Measurements from ENCODE around the gene MUC6.

The MUC6 gene

DNA sequence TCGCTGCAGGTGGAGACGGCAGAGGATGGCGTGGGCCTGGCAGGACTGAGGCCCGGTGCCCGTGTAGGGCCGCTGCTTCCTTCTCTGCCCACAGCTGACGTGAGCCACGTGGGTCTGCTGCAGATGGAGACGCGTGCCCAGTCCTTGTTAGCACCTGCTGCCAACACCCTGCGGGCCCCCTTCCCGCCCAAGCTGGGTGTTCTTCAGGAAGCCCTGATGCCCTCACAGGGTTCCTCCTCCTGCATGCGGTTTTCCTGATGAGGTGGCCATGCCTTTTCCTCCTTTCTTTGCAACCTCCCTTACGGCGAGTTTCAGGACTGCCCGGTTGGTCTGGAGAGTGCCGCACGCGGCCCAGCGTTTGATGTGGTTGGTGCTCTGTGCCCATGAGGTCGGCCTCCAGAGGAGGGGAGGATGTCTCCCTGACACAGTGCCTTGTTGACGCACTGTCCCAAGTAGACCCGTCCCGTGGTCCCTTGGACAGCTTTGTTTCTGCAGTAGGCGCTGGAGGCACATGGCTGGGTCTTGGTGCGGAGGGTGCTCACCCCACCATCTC lies 66.1 kb downstream of the MUC6 start (continued):
- TF ChIP-seq, protein P1, sequence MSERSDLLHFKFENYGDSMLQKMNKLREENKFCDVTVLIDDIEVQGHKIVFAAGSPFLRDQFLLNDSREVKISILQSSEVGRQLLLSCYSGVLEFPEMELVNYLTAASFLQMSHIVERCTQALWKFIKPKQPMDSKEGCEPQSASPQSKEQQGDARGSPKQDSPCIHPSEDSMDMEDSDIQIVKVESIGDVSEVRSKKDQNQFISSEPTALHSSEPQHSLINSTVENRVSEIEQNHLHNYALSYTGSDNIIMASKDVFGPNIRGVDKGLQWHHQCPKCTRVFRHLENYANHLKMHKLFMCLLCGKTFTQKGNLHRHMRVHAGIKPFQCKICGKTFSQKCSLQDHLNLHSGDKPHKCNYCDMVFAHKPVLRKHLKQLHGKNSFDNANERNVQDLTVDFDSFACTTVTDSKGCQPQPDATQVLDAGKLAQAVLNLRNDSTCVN (tag by site-specific recombination; optimal IDR thresholded peaks at IDR 0.05) = no peak
- TF ChIP-seq, protein P2, sequence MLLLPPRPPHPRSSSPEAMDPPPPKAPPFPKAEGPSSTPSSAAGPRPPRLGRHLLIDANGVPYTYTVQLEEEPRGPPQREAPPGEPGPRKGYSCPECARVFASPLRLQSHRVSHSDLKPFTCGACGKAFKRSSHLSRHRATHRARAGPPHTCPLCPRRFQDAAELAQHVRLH (tag by site-specific recombination; IDR thresholded peaks at IDR 0.05) = no peak
- TF ChIP-seq, protein P3, sequence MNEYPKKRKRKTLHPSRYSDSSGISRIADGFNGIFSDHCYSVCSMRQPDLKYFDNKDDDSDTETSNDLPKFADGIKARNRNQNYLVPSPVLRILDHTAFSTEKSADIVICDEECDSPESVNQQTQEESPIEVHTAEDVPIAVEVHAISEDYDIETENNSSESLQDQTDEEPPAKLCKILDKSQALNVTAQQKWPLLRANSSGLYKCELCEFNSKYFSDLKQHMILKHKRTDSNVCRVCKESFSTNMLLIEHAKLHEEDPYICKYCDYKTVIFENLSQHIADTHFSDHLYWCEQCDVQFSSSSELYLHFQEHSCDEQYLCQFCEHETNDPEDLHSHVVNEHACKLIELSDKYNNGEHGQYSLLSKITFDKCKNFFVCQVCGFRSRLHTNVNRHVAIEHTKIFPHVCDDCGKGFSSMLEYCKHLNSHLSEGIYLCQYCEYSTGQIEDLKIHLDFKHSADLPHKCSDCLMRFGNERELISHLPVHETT (tag by site-specific recombination; IDR thresholded peaks at IDR 0.05) = no peak
- TF ChIP-seq, protein P4, sequence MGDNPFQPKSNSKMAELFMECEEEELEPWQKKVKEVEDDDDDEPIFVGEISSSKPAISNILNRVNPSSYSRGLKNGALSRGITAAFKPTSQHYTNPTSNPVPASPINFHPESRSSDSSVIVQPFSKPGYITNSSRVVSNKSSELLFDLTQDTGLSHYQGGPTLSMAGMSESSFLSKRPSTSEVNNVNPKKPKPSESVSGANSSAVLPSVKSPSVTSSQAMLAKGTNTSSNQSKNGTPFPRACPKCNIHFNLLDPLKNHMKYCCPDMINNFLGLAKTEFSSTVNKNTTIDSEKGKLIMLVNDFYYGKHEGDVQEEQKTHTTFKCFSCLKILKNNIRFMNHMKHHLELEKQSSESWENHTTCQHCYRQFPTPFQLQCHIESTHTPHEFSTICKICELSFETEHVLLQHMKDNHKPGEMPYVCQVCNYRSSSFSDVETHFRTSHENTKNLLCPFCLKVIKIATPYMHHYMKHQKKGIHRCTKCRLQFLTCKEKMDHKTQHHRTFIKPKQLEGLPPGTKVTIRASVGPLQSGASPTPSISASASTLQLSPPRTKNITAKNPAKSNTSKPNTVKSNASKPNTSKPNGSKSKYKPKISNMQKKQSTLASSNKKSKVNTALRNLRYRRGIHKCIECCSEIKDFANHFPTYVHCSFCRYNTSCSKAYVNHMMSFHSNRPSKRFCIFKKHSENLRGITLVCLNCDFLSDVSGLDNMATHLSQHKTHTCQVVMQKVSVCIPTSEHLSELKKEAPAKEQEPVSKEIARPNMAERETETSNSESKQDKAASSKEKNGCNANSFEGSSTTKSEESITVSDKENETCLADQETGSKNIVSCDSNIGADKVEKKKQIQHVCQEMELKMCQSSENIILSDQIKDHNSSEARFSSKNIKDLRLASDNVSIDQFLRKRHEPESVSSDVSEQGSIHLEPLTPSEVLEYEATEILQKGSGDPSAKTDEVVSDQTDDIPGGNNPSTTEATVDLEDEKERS (tag by site-specific recombination; IDR thresholded peaks at IDR 0.05) = no peak
- TF ChIP-seq ZNF514 (tag by site-specific recombination; IDR thresholded peaks at IDR 0.05) (no peak), ZXDB (tag by site-specific recombination; IDR thresholded peaks at IDR 0.05) (no peak), ZNF658 (tag by site-specific recombination; IDR thresholded peaks at IDR 0.05) (no peak)

DNA sequence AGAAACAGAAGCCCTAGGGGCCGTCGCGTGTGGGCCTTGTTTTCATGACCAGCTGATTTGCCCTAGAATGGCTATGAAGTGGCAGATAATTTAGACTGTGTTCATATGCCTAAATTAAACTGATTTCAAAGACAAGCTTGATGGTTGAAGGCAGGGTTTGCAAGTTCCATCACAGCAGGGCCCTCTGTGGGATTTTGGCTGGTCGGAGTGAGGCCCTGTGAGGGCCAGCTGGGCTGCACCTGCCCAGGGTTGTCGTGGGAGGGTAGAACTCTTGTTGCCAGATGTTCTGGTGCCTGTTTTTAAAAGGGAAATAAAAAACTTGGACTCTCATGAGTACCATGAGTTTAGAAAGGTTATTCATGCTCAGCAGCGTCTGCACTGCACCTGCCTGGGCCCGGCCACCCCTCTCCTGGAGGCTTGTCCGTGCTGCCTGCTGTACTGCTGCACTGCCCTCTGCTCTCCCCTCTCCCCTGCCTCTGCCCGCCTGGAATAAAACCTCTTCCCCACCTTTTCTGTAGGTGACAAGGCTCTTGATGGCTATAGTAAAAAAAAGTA lies 66.8 kb downstream of the MUC6 start:
- Histone ChIP-seq H3K4me3 (ENCODE audit: low read depth, low read length) (no peak overlapping the region), H3K9me3 (ENCODE audit: control insufficient read depth, insufficient read depth, low read depth, low read length) (no peaks in the 10 kb centered on the region), H3K36me3 (ENCODE audit: control insufficient read depth in 2 of 2, insufficient read depth in 1 of 2, low read length in 2 of 2) (peaks cover 0 to 74% of the 10 kb centered on the region in 2 experiments; a peak in 1 of 3 replicates), H3K4me1 (ENCODE audit: control insufficient read depth, insufficient read depth, low read length) (no peaks in the 10 kb centered on the region), H3K27ac (ENCODE audit: extremely low read depth, low read depth, low read length) (no peak overlapping the region)
- TF ChIP-seq OSR2 (tag by site-specific recombination; IDR thresholded peaks at IDR 0.05) (no peak), ZNF529 (tag by site-specific recombination; IDR thresholded peaks at IDR 0.05; ENCODE audit: insufficient replicate concordance) (no peak), ZNF157 (tag by site-specific recombination; IDR thresholded peaks at IDR 0.05) (no peak), ZNF623 (tag by site-specific recombination; IDR thresholded peaks at IDR 0.05) (no peak)
- ChIA-PET CTCF (interaction anchor here (0.7 kb wide), 1 partner anchor 16 kb away, joined by 3 read pairs; no protein-coding TSS in a partner anchor), POLR2A (no interaction called here)

DNA sequence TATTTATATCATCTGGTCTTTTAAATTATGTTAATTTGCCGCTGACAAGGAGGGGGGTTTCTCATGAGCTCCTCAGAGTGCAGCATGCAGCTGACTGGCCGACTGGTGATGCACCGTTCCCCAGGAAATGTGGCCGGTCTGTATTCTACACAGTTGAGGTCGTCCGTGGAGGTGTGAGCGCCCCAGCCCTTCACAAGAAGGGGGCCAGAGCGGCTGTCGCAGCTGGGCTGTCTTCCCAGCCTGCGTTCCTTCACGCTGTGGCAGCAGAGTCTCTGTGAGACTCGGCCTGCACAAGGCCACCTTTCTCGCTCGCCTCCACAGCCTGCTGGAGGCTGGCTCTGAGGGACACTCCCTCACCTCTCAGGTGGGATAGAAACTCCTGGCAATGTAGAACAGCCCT lies 67.7 kb downstream of the MUC6 start:
- ChIA-PET CTCF (no interaction called here), POLR2A (no interaction called here)
- TF ChIP-seq ZNF626 (tag by site-specific recombination; IDR thresholded peaks at IDR 0.05) (no peak), ZFP37 (tag by site-specific recombination; IDR thresholded peaks at IDR 0.05) (no peak), KLF16 (tag by site-specific recombination; IDR thresholded peaks at IDR 0.05) (no peak), ZBTB20 (tag by site-specific recombination; IDR thresholded peaks at IDR 0.05) (no peak), ZNF341 (tag by site-specific recombination; IDR thresholded peaks at IDR 0.05; ENCODE audit: low read depth) (no peak)
- Histone ChIP-seq H3K4me3 (ENCODE audit: low read depth, low read length) (no peak overlapping the region), H3K9me3 (ENCODE audit: control insufficient read depth, insufficient read depth, low read depth, low read length) (no peaks in the 10 kb centered on the region), H3K27ac (ENCODE audit: extremely low read depth, low read depth, low read length) (no peak overlapping the region), H3K4me1 (ENCODE audit: control insufficient read depth, insufficient read depth, low read length) (no peaks in the 10 kb centered on the region), H3K36me3 (ENCODE audit: control insufficient read depth in 2 of 2, insufficient read depth in 1 of 2, low read length in 2 of 2) (peaks cover 0 to 75% of the 10 kb centered on the region in 2 experiments; a peak in 1 of 3 replicates)
